ENCODE data around the gene SGTA. TPM values are rescaled to one million over a fixed set of nuclear protein-coding genes. Genes with fewer than 3 reads are reported as not detected.
A peak's percentile ranks its signal among the peaks of the same experiment; 100 is the strongest.

The SGTA gene
- total and polyA plus RNA-seq, 9 of the 15 experiments (the other 6 are each of a cell fraction or from before 2014, with no cell fraction given): 1.4 to 110 (median 49.9) TPM

GRCh38 chr19:2782936-2783780 is at the start of gene SGTA (continued):
- peak; percentile 97; the same call in 1 of the 2 replicates for TF ChIP-seq RERE (CRISPR knock-in tag; IDR thresholded peaks at IDR 0.05; ENCODE audit: borderline replicate concordance)
- peak; percentile 94 for TF ChIP-seq ZBTB33 (CRISPR knock-in tag; IDR thresholded peaks at IDR 0.05)
- TF ChIP-seq CBX5 (IDR thresholded peaks at IDR 0.05; ENCODE audit: borderline replicate concordance, low read depth): peak; percentile 38; the same call in 1 of the 2 replicates
- TF ChIP-seq ZNF75A (CRISPR knock-in tag; IDR thresholded peaks at IDR 0.05): no peak
- TF ChIP-seq ATF4 (CRISPR knock-in tag; IDR thresholded peaks at IDR 0.05): peak; percentile 29; the same call in 1 of the 2 replicates
- peak; percentile 97 for TF ChIP-seq ZNF282 (CRISPR knock-in tag; IDR thresholded peaks at IDR 0.05)
- TF ChIP-seq SMARCE1 (IDR thresholded peaks at IDR 0.05): no peak
- TF ChIP-seq SAFB2 (IDR thresholded peaks at IDR 0.05; ENCODE audit: borderline replicate concordance, low read depth, low read length, severe bottlenecking): no peak
- TF ChIP-seq ZBTB11 (CRISPR knock-in tag; IDR thresholded peaks at IDR 0.05): peak in 1 of 3 experiments; percentile 92; a peak in 3 of 6 replicates
- peak; percentile 100 for TF ChIP-seq MNT (conservative IDR thresholded peaks at IDR 0.05)

Measured in K562 (cell line).